ENCODE results near the gene ZNF316. TPM values are rescaled to one million over a fixed set of nuclear protein-coding genes. Genes with fewer than 3 reads are reported as not detected.
A peak's percentile ranks its signal among the peaks of the same experiment; 100 is the strongest.

The ZNF316 gene
- total and polyA plus RNA-seq, 4 donors = 20.9 to 38.5 (median 24.0) TPM

DNA sequence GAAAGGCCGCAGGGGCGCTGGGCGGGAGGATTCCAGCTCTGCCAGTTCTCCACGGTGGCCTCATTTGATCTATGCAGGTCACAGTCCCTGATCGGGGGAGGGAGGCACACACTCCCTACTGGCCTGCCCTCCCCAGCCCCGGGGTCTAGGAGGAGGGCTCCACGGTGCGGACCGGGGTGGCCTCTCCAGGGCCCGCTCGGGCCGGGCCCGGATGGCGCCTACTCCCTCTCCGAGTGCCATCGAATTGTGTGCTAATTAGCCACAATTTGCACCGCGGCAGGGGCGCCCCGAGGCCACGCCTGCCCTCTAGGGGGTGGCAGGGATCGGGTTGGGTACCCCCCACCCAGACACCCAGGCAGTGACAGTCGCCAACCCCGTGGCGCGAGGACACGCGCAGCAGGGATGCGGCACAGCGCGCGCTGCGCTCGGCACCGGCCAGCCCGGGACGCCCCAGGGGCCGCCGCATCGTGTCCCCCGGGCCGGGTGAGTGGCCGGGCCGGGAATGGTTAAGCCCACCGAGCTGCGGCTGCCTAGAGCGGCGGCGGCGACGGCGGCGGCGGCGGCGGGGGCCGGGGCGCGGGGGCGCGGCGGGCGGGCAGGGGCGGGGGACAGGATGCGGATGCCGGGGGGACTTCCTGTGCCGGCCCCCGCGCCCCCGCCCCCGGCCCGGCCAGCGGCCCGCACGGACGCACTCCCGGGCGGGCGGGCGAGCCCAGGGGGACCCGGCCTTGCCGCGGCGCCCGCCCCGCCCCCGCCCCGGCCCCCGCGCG lies 22.0 kb upstream of the ZNF316 start, which contains the start of gene ZNF853:
TSS of gene ZNF853 (plus strand) at position 658 of the 770 bp plus-strand sequence. CDS start 565 bp downstream, outside the sequence.
- 5 to 7% methylated on average over 38 to 90 of the region's 91 CpGs for whole genome bisulfite sequencing, 2 donors
- DNase-seq (peak; percentile 42 to 53 (median 46)), ATAC-seq (ENCODE audit: insufficient read depth, low FRiP score) (no peak)
- peaks cover 0 to 17% (median 0%) of the 10 kb centered on the region in 5 donors for H3K4me1 ChIP-seq (ENCODE audit: control insufficient read depth in 5 of 5, insufficient read depth in 5 of 5, low read length in 5 of 5)
- H3K27me3 ChIP-seq (ENCODE audit: control insufficient read depth in 3 of 3, insufficient read depth in 3 of 3, low read length in 2 of 3) = no peaks in the 10 kb centered on the region
- no peak within 1 kb of the TSS for H3K27ac ChIP-seq (ENCODE audit: low read depth in 1 of 2, low read length in 1 of 2)
- no peaks in the 10 kb centered on the region for H3K9me3 ChIP-seq (ENCODE audit: control insufficient read depth in 4 of 4, insufficient read depth in 3 of 4, low read length in 3 of 4)
- H3K9ac ChIP-seq (ENCODE audit: insufficient read depth in 1 of 2, low read length in 2 of 2) = peak within 1 kb of the TSS; percentile 11 to 19
- TF ChIP-seq CTCF (IDR thresholded peaks at IDR 0.05; ENCODE audit: control extremely low read depth, extremely low read depth) = no peak
- H3K36me3 ChIP-seq (ENCODE audit: control insufficient read depth in 4 of 4, insufficient read depth in 4 of 4, low read length in 4 of 4) = peaks cover 0 to 7% (median 0%) of the 10 kb centered on the region in 4 donors
- H3K4me3 ChIP-seq = peak within 1 kb of the TSS; percentile 71

- Histone ChIP-seq H3K4me3 (peak overlapping the region; percentile 71), H3K9me3 (ENCODE audit: control insufficient read depth in 4 of 4, insufficient read depth in 3 of 4, low read length in 3 of 4) (no peaks in the 10 kb centered on the region), H3K27ac (ENCODE audit: low read depth in 1 of 2, low read length in 1 of 2) (no peak overlapping the region), H3K27me3 (ENCODE audit: control insufficient read depth in 3 of 3, insufficient read depth in 3 of 3, low read length in 2 of 3) (no peaks in the 10 kb centered on the region), H3K9ac (ENCODE audit: insufficient read depth in 1 of 2, low read length in 2 of 2) (peak overlapping the region in 1 of 2 donors; percentile 19), H3K36me3 (ENCODE audit: control insufficient read depth in 4 of 4, insufficient read depth in 4 of 4, low read length in 4 of 4) (peaks cover 0 to 7% (median 0%) of the 10 kb centered on the region in 4 donors), H3K4me1 (ENCODE audit: control insufficient read depth in 5 of 5, insufficient read depth in 5 of 5, low read length in 5 of 5) (peaks cover 0 to 17% (median 0%) of the 10 kb centered on the region in 5 donors)
- no peak for TF ChIP-seq CTCF (IDR thresholded peaks at IDR 0.05; ENCODE audit: control extremely low read depth, extremely low read depth)
- ATAC-seq (ENCODE audit: insufficient read depth, low FRiP score) (no peak), DNase-seq (peak in 1 of 3 donors; percentile 29)
- 10 to 15% methylated on average over 38 to 63 of the region's 63 CpGs for WGBS, 2 donors
Observed at GRCh38 chr7:6615723-6616555, 21.2 kb upstream of the ZNF316 start.

GRCh38 chr7:6616854-6617643 lies 20.1 kb upstream of the ZNF316 start:
- WGBS, 2 donors = 90 to 91% methylated on average over 20 of the region's 20 CpGs
- Histone ChIP-seq H3K27me3 (ENCODE audit: control insufficient read depth in 3 of 3, insufficient read depth in 3 of 3, low read length in 2 of 3) (no peaks in the 10 kb centered on the region), H3K4me3 (no peak overlapping the region), H3K4me1 (ENCODE audit: control insufficient read depth in 5 of 5, insufficient read depth in 5 of 5, low read length in 5 of 5) (peaks cover 0 to 17% (median 0%) of the 10 kb centered on the region in 5 donors), H3K9ac (ENCODE audit: insufficient read depth in 1 of 2, low read length in 2 of 2) (no peak overlapping the region), H3K36me3 (ENCODE audit: control insufficient read depth in 4 of 4, insufficient read depth in 4 of 4, low read length in 4 of 4) (peaks cover 0 to 12% (median 8%) of the 10 kb centered on the region in 4 donors), H3K27ac (ENCODE audit: low read depth in 1 of 2, low read length in 1 of 2) (no peak overlapping the region), H3K9me3 (ENCODE audit: control insufficient read depth in 4 of 4, insufficient read depth in 3 of 4, low read length in 3 of 4) (peaks cover 0 to 2% (median 0%) of the 10 kb centered on the region in 4 donors)
- DNase-seq = no peak
- no peak for TF ChIP-seq CTCF (IDR thresholded peaks at IDR 0.05; ENCODE audit: control extremely low read depth, extremely low read depth)
- no peak for ATAC-seq (ENCODE audit: insufficient read depth, low FRiP score)

Measured in lung (tissue), 12 donors.